SK-N-SH treated with all-trans-retinoic acid at 6 μM for 48 hours (cell line): ENCODE measurements around the gene EHD2.
"Not testable (repeated sequence)": the region's sequence is repeated elsewhere in the genome, so short reads cannot be mapped to it uniquely, and the experiment has no call there.

Experiments used
- ATAC-seq: fragments of 200-7000 bp; cut with Tn5 transposase; 3 replicates; pipeline ENCODE4 v1.9.1; 2020; ENCODE audit warnings: mild to moderate bottlenecking, moderate library complexity
- ARNTL ChIP-seq: fragments of 450-650 bp; formaldehyde crosslinking; IDR thresholded peaks from 2 replicates; pipeline ENCODE4 v1.5.0; 2020; ENCODE audit warnings: low read depth, mild to moderate bottlenecking, moderate library complexity, borderline replicate concordance
- BACH2 ChIP-seq: fragments of 250-450 bp; sonication (Bioruptor Pico); IDR thresholded peaks from 2 replicates; pipeline ENCODE4 v1.9.0; 2021; ENCODE audit warnings: mild to moderate bottlenecking, borderline replicate concordance
- CREB5 ChIP-seq: fragments of 250-450 bp; sonication (Bioruptor Pico); IDR thresholded peaks from 2 replicates; pipeline ENCODE4 v1.5.1; 2020; ENCODE audit warnings: low read depth, mild to moderate bottlenecking, moderate library complexity
- CSDC2 ChIP-seq: fragments of 250-450 bp; sonication (Bioruptor Pico); IDR thresholded peaks from 2 replicates; pipeline ENCODE4 v1.5.0; 2020; ENCODE audit warnings: mild to moderate bottlenecking, moderate library complexity
- CSRNP3 ChIP-seq: fragments of 250-450 bp; sonication (Bioruptor Pico); IDR thresholded peaks from 2 replicates; pipeline ENCODE4 v1.5.1; 2021; ENCODE audit warnings: mild to moderate bottlenecking, moderate library complexity
- ESRRG ChIP-seq: fragments of 250-450 bp; sonication (Bioruptor Pico); IDR thresholded peaks from 2 replicates; pipeline ENCODE4 v1.6.1; 2021; ENCODE audit warnings: mild to moderate bottlenecking
- GLIS3 ChIP-seq: fragments of 250-450 bp; sonication (Bioruptor Pico); IDR thresholded peaks from 2 replicates; pipeline ENCODE4 v1.5.0; 2020; ENCODE audit warnings: mild to moderate bottlenecking, moderate library complexity
- ISL1 ChIP-seq: fragments of 250-450 bp; sonication (Bioruptor Pico); IDR thresholded peaks from 2 replicates; pipeline ENCODE4 v2.1.2; 2022; ENCODE audit warnings: mild to moderate bottlenecking, moderate library complexity
- OSR1 ChIP-seq: fragments of 250-450 bp; sonication (Bioruptor Pico); IDR thresholded peaks from 2 replicates; pipeline ENCODE4 v1.8.0; 2022; ENCODE audit warnings: moderate library complexity, mild to moderate bottlenecking, inconsistent platforms
- PATZ1 ChIP-seq: fragments of 250-450 bp; sonication (Bioruptor Pico); IDR thresholded peaks from 2 replicates; pipeline ENCODE4 v1.8.0; 2020; ENCODE audit warnings: mild to moderate bottlenecking, moderate library complexity, borderline replicate concordance
- POU6F1 ChIP-seq: fragments of 250-450 bp; sonication (Bioruptor Pico); IDR thresholded peaks from 2 replicates; pipeline ENCODE4 v1.8.0; 2021; ENCODE audit warnings: low read depth, mild to moderate bottlenecking, moderate library complexity, borderline replicate concordance
- PPARA ChIP-seq: fragments of 250-450 bp; sonication (Bioruptor Pico); IDR thresholded peaks from 2 replicates; pipeline ENCODE4 v1.5.0; 2020; ENCODE audit warnings: mild to moderate bottlenecking, borderline replicate concordance
- RARB ChIP-seq: fragments of 250-450 bp; sonication (Bioruptor Pico); IDR thresholded peaks from 2 replicates; pipeline ENCODE4 v1.8.0; 2021; ENCODE audit warnings: mild to moderate bottlenecking, moderate library complexity
- SNAI2 ChIP-seq: fragments of 250-450 bp; sonication (Bioruptor Pico); IDR thresholded peaks from 2 replicates; pipeline ENCODE4 v1.5.0; 2020; ENCODE audit warnings: mild to moderate bottlenecking, moderate library complexity
- TCF4 ChIP-seq: fragments of 250-450 bp; sonication (Bioruptor Pico); IDR thresholded peaks from 2 replicates; pipeline ENCODE4 v1.8.0; 2021; ENCODE audit warnings: mild to moderate bottlenecking, moderate library complexity, borderline replicate concordance
- TOX ChIP-seq: fragments of 250-450 bp; sonication (Bioruptor Pico); IDR thresholded peaks from 2 replicates; pipeline ENCODE4 v1.8.0; 2021; ENCODE audit warnings: mild to moderate bottlenecking, moderate library complexity, borderline replicate concordance
- TSHZ2 ChIP-seq: fragments of 250-450 bp; sonication (Bioruptor Pico); IDR thresholded peaks from 2 replicates; pipeline ENCODE4 v1.5.0; 2020; ENCODE audit warnings: mild to moderate bottlenecking, moderate library complexity
- ZC3H10 ChIP-seq: fragments of 250-450 bp; sonication (Bioruptor Pico); IDR thresholded peaks from 2 replicates; pipeline ENCODE4 v1.5.1; 2021; ENCODE audit warnings: mild to moderate bottlenecking, moderate library complexity
- ZFP3 ChIP-seq: fragments of 250-450 bp; sonication (Bioruptor Pico); IDR thresholded peaks from 2 replicates; pipeline ENCODE4 v1.5.0; 2020; ENCODE audit warnings: mild to moderate bottlenecking, moderate library complexity
- ZFP30 ChIP-seq: fragments of 450-650 bp; formaldehyde crosslinking; IDR thresholded peaks from 2 replicates; pipeline ENCODE4 v1.5.0; 2022; ENCODE audit warnings: mild to moderate bottlenecking, moderate library complexity
- ZNF565 ChIP-seq: fragments of 450-650 bp; formaldehyde crosslinking; conservative IDR thresholded peaks from 2 replicates; pipeline ENCODE4 v1.5.0; 2020; ENCODE audit warnings: low read depth, mild to moderate bottlenecking, moderate library complexity
- ZNF70 ChIP-seq: fragments of 450-650 bp; formaldehyde crosslinking; IDR thresholded peaks from 2 replicates; pipeline ENCODE4 v1.5.0; 2020; ENCODE audit warnings: mild to moderate bottlenecking, moderate library complexity
- ZNF8 ChIP-seq: fragments of 450-650 bp; formaldehyde crosslinking; IDR thresholded peaks from 2 replicates; pipeline ENCODE4 v1.5.0; 2020; ENCODE audit warnings: mild to moderate bottlenecking, moderate library complexity

Gene EHD2

DNA sequence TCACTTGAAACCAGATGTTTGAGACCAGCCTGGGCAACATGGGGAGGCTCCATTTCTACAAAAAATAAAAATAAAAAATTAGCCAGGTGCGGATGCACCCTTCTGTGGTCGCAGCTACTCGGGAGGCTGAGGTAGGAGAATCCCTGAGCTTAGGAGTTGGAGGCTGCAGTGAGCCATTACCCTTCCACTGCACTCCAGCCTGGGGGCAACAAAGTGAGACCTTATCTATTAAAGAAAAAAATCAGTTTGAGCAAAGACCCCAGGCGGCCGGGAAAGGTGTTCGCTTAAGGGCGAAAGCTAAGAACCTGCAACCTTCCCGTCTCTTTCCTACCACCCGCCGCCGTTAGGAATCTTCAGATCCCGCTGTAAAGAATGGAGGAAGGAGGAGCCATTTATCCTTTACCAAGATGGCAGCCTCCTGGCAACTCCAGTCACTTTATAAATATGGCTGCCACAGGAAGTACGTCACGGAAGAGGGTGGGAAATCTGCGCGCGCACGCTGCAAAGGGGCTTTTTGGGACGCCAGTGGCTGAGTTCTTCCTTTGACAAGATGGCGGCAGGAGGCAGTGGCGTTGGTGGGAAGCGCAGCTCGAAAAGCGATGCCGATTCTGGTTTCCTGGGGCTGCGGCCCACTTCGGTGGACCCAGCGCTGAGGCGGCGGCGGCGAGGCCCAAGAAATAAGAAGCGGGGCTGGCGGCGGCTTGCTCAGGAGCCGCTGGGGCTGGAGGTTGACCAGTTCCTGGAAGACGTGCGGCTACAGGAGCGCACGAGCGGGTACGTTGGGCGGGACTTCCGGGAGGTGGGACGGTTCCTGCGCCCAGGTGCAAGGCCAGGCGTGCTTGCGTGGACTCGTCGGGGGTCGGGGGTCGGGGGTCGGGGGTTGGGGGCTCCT lies 32.0 kb downstream of the EHD2 start, which contains the start of gene NOP53:
TSS of gene NOP53 (plus strand) at position 537 of the 892 bp plus-strand sequence. CDS start at position 551, 14 bp downstream.
- TF ChIP-seq ZNF8 (CRISPR knock-in tag): peak; percentile 62
- TF ChIP-seq ESRRG: no peak
- TF ChIP-seq GLIS3 (CRISPR knock-in tag): peak; percentile 67; the same call in 1 of the 2 replicates
- TF ChIP-seq TCF4 (CRISPR knock-in tag): no peak
- 0 out of 2 replicates have a peak, but pooled peaks have one; percentile 36 for TF ChIP-seq ZNF70
- peak; percentile 97 for TF ChIP-seq TSHZ2 (CRISPR knock-in tag)
- TF ChIP-seq OSR1: no peak
- TF ChIP-seq ARNTL (CRISPR knock-in tag): no peak
- TF ChIP-seq CREB5 (CRISPR knock-in tag): 0 out of 2 replicates have a peak, but pooled peaks have one; percentile 25
- peak; percentile 96 for TF ChIP-seq SNAI2 (CRISPR knock-in tag)
- TF ChIP-seq ZC3H10: peak; percentile 61; the same call in 1 of the 2 replicates
- no peak for TF ChIP-seq POU6F1 (CRISPR knock-in tag)
- TF ChIP-seq TOX (CRISPR knock-in tag): peak; percentile 78; the same call in 1 of the 2 replicates
- peak; percentile 97 for TF ChIP-seq CSDC2 (CRISPR knock-in tag)
- peak; percentile 89; the same call in 1 of the 2 replicates for TF ChIP-seq ZNF565 (CRISPR knock-in tag)
- TF ChIP-seq CSRNP3 (CRISPR knock-in tag): 0 out of 2 replicates have a peak, but pooled peaks have one; percentile 17
- no peak for TF ChIP-seq BACH2 (CRISPR knock-in tag)
- TF ChIP-seq RARB (CRISPR knock-in tag): no peak; the same call in 1 of the 2 replicates
- peak; percentile 93; the same call in 1 of the 2 replicates for TF ChIP-seq PPARA (CRISPR knock-in tag)
- peak; percentile 38; the same call in 1 of the 2 replicates for TF ChIP-seq PATZ1
- TF ChIP-seq ZFP30 (CRISPR knock-in tag): peak; percentile 60; the same call in 1 of the 2 replicates
- peak; percentile 86 for TF ChIP-seq ZFP3
- peak; percentile 50; the same call in 1 of the 2 replicates for TF ChIP-seq ISL1
- ATAC-seq: peak; percentile 69

- ATAC-seq: not testable (repeated sequence)
Measured at GRCh38 chr19:47746129-47746528, 32.9 kb downstream of the EHD2 start.
